ENCODE results near the gene COL4A2.
A peak's percentile ranks its signal among the peaks of the same experiment; 100 is the strongest.

Gene COL4A2

DNA sequence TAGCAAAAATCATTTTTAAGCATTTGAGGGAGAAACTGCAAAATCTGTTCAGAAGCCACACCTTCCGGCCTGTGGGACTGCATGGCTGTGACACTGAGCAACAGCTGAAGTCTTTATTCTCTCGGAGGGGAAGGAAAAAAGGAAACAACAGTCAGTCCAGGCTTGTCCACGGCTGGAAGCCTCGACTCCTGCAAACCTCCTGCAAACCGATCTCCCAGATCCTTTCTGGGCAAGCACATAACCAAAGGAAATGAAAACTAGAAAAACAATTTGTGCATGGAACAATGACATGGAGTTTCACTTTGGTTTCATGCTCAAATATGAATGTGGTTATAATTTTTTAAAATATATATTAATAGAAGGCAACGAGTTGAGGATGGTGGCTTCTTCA lies 1.1 kb upstream of the COL4A2 start:
- Histone ChIP-seq H3K27ac (no peak overlapping the region), H3K9me3 (replicated peaks in 1 of 11) (peaks cover 12 to 22% (median 18%) of the 10 kb centered on the region in 11 experiments; a peak in 18 of 22 replicates), H3K9ac (no peak overlapping the region), H3K36me3 (no peaks in the 10 kb centered on the region), H4K20me1 (peaks cover 0 to 26% (median 0%) of the 10 kb centered on the region in 11 experiments; a peak in 8 of 22 replicates), H3K4me2 (peak overlapping the region; percentile 59 to 80 (median 72)), H3K4me3 (peak overlapping the region in 2 of 10 experiments; percentile 24 to 45; a peak in 4 of 20 replicates), H3K27me3 (peaks cover 74 to 99% (median 84%) of the 10 kb centered on the region in 11 experiments), H3K4me1 (peaks cover 24 to 49% (median 30%) of the 10 kb centered on the region in 10 experiments)
- no peak for TF ChIP-seq Cebpa-rat (IDR thresholded peaks at IDR 0.05)

DNA sequence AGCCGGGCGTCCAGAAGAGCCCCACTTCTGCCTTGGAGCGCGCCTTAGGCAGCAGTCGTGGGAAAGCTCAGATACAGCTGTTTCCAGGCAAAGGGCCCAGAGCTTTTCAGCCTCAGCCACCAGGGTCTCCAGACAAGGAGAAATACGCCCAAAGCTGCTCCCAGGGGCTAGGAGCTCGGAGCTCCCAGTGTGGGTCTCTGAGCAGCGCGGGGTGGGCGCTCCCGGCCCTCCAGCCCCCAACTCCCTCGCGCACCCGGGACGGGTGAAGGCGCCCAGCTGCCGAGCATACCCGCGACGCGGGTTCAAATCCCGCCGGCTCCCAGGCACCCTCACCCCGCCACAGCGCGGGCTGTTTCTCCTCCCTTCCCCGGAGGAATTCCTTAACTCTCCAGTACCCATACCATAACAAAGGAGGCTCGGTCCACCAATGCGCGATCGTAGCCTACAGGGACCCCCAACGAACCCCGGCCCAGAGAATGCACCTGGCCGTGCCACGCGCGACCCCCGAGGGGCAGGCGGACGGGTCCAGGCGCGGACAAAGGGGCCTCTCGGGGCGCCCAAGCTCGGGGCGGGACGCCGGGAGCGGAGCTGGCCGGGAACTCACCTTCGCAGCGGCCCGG lies 634 bp upstream of the COL4A2 start:
- Histone ChIP-seq H3K9ac (no peak overlapping the region), H3K36me3 (no peaks in the 10 kb centered on the region), H3K27ac (no peak overlapping the region), H4K20me1 (peaks cover 0 to 26% (median 0%) of the 10 kb centered on the region in 11 experiments; a peak in 8 of 22 replicates), H3K9me3 (replicated peaks in 1 of 11) (peaks cover 12 to 22% (median 18%) of the 10 kb centered on the region in 11 experiments; a peak in 18 of 22 replicates), H3K4me1 (peaks cover 24 to 49% (median 30%) of the 10 kb centered on the region in 10 experiments), H3K27me3 (peaks cover 79 to 99% (median 88%) of the 10 kb centered on the region in 11 experiments), H3K4me2 (peak overlapping the region; percentile 59 to 80 (median 72)), H3K4me3 (peak overlapping the region in 9 of 10 experiments; percentile 18 to 45 (median 36); a peak in 14 of 20 replicates)
- TF ChIP-seq Cebpa-rat (IDR thresholded peaks at IDR 0.05) = no peak

DNA sequence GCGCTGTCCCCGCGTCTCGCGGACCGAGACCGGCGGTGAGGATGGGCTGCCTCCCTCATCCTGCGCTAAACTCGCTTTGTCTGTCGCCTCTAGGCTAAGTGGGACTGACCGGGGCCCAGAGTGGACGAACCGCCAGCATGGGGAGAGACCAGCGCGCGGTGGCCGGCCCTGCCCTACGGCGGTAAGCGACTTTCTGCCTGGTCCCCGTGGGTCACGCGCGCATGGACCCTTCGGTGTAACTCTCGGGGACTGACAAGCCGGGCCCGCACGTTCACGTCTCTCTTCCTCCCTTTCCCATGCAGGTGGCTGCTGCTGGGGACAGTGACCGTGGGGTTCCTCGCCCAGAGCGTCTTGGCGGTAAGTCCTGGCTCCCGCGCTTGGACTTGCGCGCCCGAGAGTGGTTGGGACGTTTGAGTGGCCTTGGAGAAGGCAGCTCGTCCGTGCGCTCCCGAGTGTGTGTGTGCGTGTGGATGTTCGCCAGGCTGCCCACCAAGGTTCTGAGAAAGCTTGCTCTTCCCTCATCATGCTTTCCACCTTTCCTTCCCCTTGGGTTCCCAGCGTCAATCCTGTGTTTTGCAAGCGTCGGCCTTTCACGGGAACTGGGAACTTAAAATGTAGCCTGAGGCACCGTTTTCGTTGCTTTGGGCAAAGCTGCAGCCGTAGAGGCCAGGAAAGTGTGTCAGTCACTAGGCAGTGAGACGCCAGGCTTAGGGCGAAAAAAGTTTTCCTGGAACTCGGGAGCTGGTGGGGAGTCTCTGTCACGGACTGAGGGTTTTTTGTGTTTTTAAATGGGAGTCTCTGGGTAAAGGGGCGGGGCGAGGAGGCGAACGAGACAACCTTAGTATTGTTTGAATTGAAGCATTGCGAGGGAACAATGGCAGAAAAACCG lies 927 bp downstream of the COL4A2 start:
- Histone ChIP-seq H3K36me3 (no peaks in the 10 kb centered on the region), H4K20me1 (peaks cover 0 to 26% (median 0%) of the 10 kb centered on the region in 11 experiments; a peak in 8 of 22 replicates), H3K27ac (no peak overlapping the region), H3K4me2 (peak overlapping the region; percentile 14 to 80 (median 72); a peak in 17 of 22 replicates), H3K4me3 (peak overlapping the region in 8 of 10 experiments; percentile 10 to 45 (median 36); a peak in 10 of 20 replicates), H3K4me1 (peaks cover 24 to 49% (median 30%) of the 10 kb centered on the region in 10 experiments), H3K9ac (no peak overlapping the region), H3K9me3 (replicated peaks in 1 of 11) (peaks cover 12 to 22% (median 18%) of the 10 kb centered on the region in 11 experiments; a peak in 18 of 22 replicates), H3K27me3 (peaks cover 90 to 100% (median 100%) of the 10 kb centered on the region in 11 experiments)
- no peak for TF ChIP-seq Cebpa-rat (IDR thresholded peaks at IDR 0.05)

DNA sequence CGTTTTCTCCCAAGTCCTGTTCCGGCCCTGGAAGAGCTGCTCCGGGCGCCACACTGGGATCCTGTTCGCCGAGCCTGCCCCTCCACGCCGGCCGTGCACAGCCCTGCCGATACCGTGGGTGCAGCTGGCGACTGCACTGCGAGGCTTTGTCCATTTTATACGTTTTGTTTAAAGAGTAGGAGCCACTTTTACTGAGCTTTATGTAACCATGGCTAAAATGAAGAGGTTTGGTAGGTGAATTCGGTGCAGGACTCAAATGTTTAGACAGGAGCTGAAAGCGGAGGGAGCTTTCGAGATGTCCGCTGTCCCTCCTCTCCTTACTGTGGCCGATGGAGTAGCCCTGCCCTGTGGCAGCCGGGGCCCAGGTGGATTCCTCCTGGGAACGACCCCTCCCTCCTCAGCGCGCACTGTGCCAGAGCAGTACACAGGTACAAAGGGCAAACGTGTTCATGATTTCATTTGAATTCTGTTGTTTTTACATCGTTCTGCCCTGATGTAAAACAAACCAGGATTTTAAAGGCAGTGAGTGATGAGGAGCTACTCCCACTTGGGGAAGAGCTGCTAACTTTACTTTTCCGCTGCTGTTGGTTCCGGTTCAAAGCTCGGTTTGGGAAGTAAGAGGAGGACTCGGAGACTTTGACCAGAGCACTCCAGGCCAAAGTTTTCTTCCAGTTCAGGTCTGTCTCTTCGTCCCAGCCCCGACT lies 1.7 kb downstream of the COL4A2 start:
- Histone ChIP-seq H3K4me1 (peaks cover 24 to 49% (median 30%) of the 10 kb centered on the region in 10 experiments), H3K27ac (no peak overlapping the region), H4K20me1 (peaks cover 0 to 26% (median 0%) of the 10 kb centered on the region in 11 experiments; a peak in 8 of 22 replicates), H3K4me2 (peak overlapping the region in 10 of 11 experiments; percentile 5 to 80 (median 22); a peak in 11 of 22 replicates), H3K9me3 (replicated peaks in 1 of 11) (peaks cover 12 to 22% (median 18%) of the 10 kb centered on the region in 11 experiments; a peak in 18 of 22 replicates), H3K36me3 (no peaks in the 10 kb centered on the region), H3K9ac (no peak overlapping the region), H3K27me3 (peaks cover 89 to 96% (median 94%) of the 10 kb centered on the region in 11 experiments), H3K4me3 (peak overlapping the region in 4 of 10 experiments; percentile 10 to 45 (median 23); a peak in 5 of 20 replicates)
- TF ChIP-seq Cebpa-rat (IDR thresholded peaks at IDR 0.05) = no peak

DNA sequence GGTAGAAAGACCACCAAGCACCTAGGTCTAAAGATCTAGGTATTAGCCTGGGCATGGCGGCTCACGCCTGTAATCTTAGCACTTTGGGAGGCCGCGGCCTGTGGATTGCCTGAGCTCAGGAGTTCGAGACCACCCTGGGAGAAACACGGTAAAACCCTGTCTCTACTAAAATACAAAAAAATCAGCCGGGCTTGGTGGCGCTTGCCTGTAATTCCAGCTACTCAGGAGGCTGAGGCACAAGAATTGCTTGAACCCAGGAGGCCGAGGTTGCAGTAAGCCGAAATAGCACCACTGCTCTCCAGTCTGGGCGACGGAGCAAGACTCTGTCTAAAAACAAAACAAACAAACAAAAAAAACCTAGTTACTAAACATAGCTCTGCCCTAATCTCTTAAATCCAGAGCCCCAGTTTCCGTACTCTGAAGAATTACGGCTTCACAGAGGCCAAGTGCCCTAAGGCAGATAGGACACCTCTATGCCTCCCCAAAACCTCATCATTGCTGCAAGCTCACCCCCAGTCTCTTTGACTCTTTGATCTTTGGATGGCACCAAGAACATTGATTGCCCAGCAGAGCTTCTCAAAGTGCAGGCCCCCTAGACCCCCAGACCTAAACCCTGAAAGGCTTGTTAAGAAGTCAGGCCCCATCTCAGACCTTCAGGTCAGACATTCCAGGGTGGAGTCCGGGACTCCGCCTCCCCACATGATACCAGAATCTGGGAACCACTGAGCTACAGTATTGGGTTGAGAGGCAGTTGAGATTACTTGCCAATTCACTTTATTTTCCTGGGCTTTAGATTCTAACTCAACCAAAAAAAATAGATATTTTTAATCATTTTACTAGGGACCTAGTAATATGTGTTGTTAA lies 2.8 kb downstream of the COL4A2 start:
- Histone ChIP-seq H3K27me3 (peaks cover 79 to 94% (median 88%) of the 10 kb centered on the region in 11 experiments), H3K4me1 (peaks cover 24 to 40% (median 30%) of the 10 kb centered on the region in 10 experiments), H3K9me3 (replicated peaks in 1 of 11) (peaks cover 12 to 22% (median 18%) of the 10 kb centered on the region in 11 experiments; a peak in 18 of 22 replicates), H3K36me3 (no peaks in the 10 kb centered on the region), H3K4me2 (no peak overlapping the region), H3K27ac (no peak overlapping the region), H4K20me1 (peaks cover 0 to 26% (median 0%) of the 10 kb centered on the region in 11 experiments; a peak in 8 of 22 replicates), H3K4me3 (no peak overlapping the region), H3K9ac (no peak overlapping the region)
- no peak for TF ChIP-seq Cebpa-rat (IDR thresholded peaks at IDR 0.05)

DNA sequence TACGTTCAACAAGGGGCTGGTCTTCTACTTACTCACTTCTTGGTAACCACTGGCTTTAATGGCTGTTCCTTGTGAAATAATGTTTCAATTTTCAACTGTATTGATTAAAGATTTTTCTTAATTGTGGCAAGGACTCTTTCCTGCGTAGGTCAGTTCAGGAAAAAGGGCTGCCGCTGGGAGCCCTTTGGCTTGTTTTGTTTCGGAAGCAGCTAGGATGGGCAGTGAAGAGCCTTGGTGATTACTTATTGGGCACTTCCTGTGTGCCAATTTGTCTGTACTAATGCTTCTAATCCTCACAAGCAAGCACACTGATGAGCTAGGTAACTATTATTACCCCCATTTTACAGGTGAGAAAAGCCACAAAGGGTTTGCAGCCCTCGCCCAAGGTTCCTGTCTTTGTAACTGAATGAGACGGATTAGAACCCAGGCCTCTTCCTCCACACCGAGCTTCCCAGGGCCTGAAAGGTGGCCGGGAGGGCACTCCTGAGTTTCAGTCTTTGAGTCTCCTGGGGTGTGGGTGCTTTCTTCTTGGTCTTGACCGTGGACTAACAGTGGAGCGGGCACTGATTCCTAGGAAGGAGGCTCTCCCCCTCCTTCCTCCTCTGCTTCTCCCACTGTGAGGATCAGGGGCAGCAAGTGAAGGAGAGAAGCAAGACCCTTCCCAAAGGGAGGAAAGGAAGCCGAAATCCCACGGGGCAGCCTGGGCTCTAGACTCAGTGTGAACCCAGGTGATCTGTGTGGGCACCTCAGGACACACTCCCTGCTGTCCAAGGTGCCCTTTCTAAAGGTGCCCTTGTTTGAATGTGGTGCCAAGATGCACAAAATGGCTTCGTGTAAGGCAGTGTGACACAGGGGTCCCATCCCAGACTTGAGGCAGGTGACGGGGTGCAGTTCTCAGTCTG lies 3.7 kb downstream of the COL4A2 start:
- Histone ChIP-seq H3K36me3 (no peaks in the 10 kb centered on the region), H3K27ac (no peak overlapping the region), H3K4me3 (no peak overlapping the region), H3K9ac (no peak overlapping the region), H4K20me1 (peaks cover 0 to 26% (median 0%) of the 10 kb centered on the region in 11 experiments; a peak in 8 of 22 replicates), H3K27me3 (peaks cover 70 to 85% (median 79%) of the 10 kb centered on the region in 11 experiments), H3K4me1 (peaks cover 17 to 31% (median 22%) of the 10 kb centered on the region in 10 experiments), H3K4me2 (no peak overlapping the region), H3K9me3 (replicated peaks in 1 of 11) (peaks cover 12 to 22% (median 18%) of the 10 kb centered on the region in 11 experiments; a peak in 18 of 22 replicates)
- TF ChIP-seq Cebpa-rat (IDR thresholded peaks at IDR 0.05) = no peak
